Upper lobe of left lung (tissue), 4 donors: ENCODE results near the gene DPP6.

Experiments used
- CTCF ChIP-seq, 6 experiments: fragments of 450-650 bp in 4 of 6; fragments of 200-600 bp in 2 of 6; sonication (generic) in 2 of 6; IDR thresholded peaks; one replicate each; pipeline ENCODE4 v1.5.1; 2016 to 2019; ENCODE audit warnings: antibody characterized with exemption in 6 of 6
- EP300 ChIP-seq, 4 donors: sonication (generic); formaldehyde crosslinking; IDR thresholded peaks; one replicate each; pipeline ENCODE4 v1.5.1; 2017; ENCODE audit warnings: antibody characterized with exemption in 4 of 4, control low read depth in 2 of 4
- POLR2A ChIP-seq, 4 donors: fragments of 450-650 bp; IDR thresholded peaks; one replicate each; pipeline ENCODE4 v1.5.1; 2016 to 2017; ENCODE audit warnings: antibody characterized with exemption in 4 of 4, mild to moderate bottlenecking in 2 of 4
- POLR2AphosphoS5 ChIP-seq, 2 donors: sonication (generic); formaldehyde crosslinking; IDR thresholded peaks; one replicate each; pipeline ENCODE4 v1.5.1; 2017; ENCODE audit warnings: antibody characterized with exemption in 2 of 2

GRCh38 chr7:154682003-154682402 is 629.8 kb downstream of the DPP6 start:
- TF ChIP-seq POLR2A (IDR thresholded peaks at IDR 0.05) (no peak), POLR2AphosphoS5 (IDR thresholded peaks at IDR 0.05) (no peak), CTCF (IDR thresholded peaks at IDR 0.05) (no peak), EP300 (IDR thresholded peaks at IDR 0.05) (no peak)
